Kidney epithelial cell (primary cell): ENCODE results near the gene VPS8. TPM values are rescaled to one million over a fixed set of nuclear protein-coding genes. Genes with fewer than 3 reads are reported as not detected.

ENCODE experiments used
- DNase-seq: peaks from one replicate; pipeline ENCODE4 v3.0.0-alpha.2; 2010; ENCODE audit warnings: low read depth
- H3K27me3 ChIP-seq: 2 replicates; pipeline ENCODE4 v1.6.0; 2011; ENCODE audit warnings: low read length; ENCODE audit not compliant: control insufficient read depth, insufficient read depth
- H3K36me3 ChIP-seq: 2 replicates; pipeline ENCODE4 v1.5.1; 2011; ENCODE audit warnings: low read length; ENCODE audit not compliant: control insufficient read depth, insufficient read depth
- H3K4me3 ChIP-seq: 2 replicates; pipeline ENCODE4 v1.5.1; 2011; ENCODE audit warnings: low read depth, mild to moderate bottlenecking, control low read depth, low read length
- CTCF ChIP-seq: IDR thresholded peaks from 2 replicates; pipeline ENCODE4 v1.5.1; 2011; ENCODE audit warnings: mild to moderate bottlenecking, moderate library complexity, low read length, control low read depth, inconsistent platforms; ENCODE audit not compliant: insufficient read depth, poor library complexity, severe bottlenecking
- total RNA-seq: library from RNA; depleted of rRNA; stranded (reverse); fragments of >200 nt; gene quantifications from 2 replicates; pipeline ENCODE4 v1.2.3, GENCODE V29; 2015

The VPS8 gene
- total RNA-seq, 1 donor from 2014 or later: 31.9 TPM

- H3K36me3 ChIP-seq: no peaks in the 10 kb centered on the region
- DNase-seq: no peak
- peaks cover 3% of the 10 kb centered on the region for H3K27me3 ChIP-seq
- TF ChIP-seq CTCF: no peak
- no peak overlapping the region for H3K4me3 ChIP-seq
These were observed 281.1 kb downstream of the VPS8 start for GRCh38 chr3:185093116-185093515.

- Histone ChIP-seq H3K27me3 (peaks cover 3% of the 10 kb centered on the region), H3K36me3 (no peaks in the 10 kb centered on the region), H3K4me3 (no peak overlapping the region)
- no peak for TF ChIP-seq CTCF
- no peak for DNase-seq
These were observed 282.7 kb downstream of the VPS8 start for GRCh38 chr3:185094697-185095096.

Other genes starting within 250 kb of the VPS8 start
- gene MAGEF1, start 100.1 kb upstream of the VPS8 start, total RNA-seq: 32.5 and 48.0 TPM in 2 replicates